ENCODE data around the gene WDFY2.

GRCh38 chr13:51549593-51549992, 34.7 kb upstream of the WDFY2 start:
- TF ChIP-seq FOSL1 (IDR thresholded peaks at IDR 0.05; ENCODE audit: insufficient read depth, low read depth, low read length) (no peak), EP300 (IDR thresholded peaks at IDR 0.05; ENCODE audit: borderline replicate concordance in 1 of 2, low read depth in 2 of 2, low read length in 2 of 2) (no peak), CTCF (IDR thresholded peaks at IDR 0.05; ENCODE audit: control extremely low read depth in 1 of 3, insufficient read depth in 1 of 3, low read depth in 1 of 3, low read length in 3 of 3) (no peak), MAX (IDR thresholded peaks at IDR 0.05) (no peak), CHD1 (IDR thresholded peaks at IDR 0.05; ENCODE audit: low read depth, low read length) (no peak)

Measured in H1 (cell line).